Neural crest cell (in vitro differentiated cells): ENCODE data around the gene ATG7. TPM values are rescaled to one million over a fixed set of nuclear protein-coding genes. Genes with fewer than 3 reads are reported as not detected.

Experiments
- DNase-seq: peaks from one replicate; pipeline ENCODE4 v3.0.0; 2021; ENCODE audit warnings: low read depth, mixed read lengths, low spot score
- H3K27ac Mint-ChIP-seq: one replicate; pipeline ENCODE4 v1.8.0; 2021; ENCODE audit warnings: mild to moderate bottlenecking, mixed read lengths; ENCODE audit not compliant: unreplicated experiment
- H3K27me3 Mint-ChIP-seq: 2 replicates; pipeline ENCODE4 v1.8.0; 2021; ENCODE audit warnings: low read depth, mild to moderate bottlenecking, mixed read lengths
- H3K36me3 Mint-ChIP-seq: 2 replicates; pipeline ENCODE4 v1.8.0; 2021; ENCODE audit warnings: low read depth, mild to moderate bottlenecking, mixed read lengths
- H3K4me1 Mint-ChIP-seq: 2 replicates; pipeline ENCODE4 v1.8.0; 2021; ENCODE audit warnings: mixed read lengths
- H3K4me3 Mint-ChIP-seq: one replicate; pipeline ENCODE4 v1.8.0; 2021; ENCODE audit warnings: mild to moderate bottlenecking, mixed read lengths
- H3K9me3 Mint-ChIP-seq: 2 replicates; pipeline ENCODE4 v1.8.0; 2021; ENCODE audit warnings: mixed read lengths
- CTCF ChIP-seq: fragments of 200-600 bp; sonication (generic); conservative IDR thresholded peaks from 2 replicates; pipeline ENCODE4 v1.5.0; 2021; ENCODE audit warnings: antibody characterized with exemption, mild to moderate bottlenecking
- total RNA-seq: library from RNA; stranded (reverse); gene quantifications from 2 replicates; pipeline ENCODE4 v1.2.1, GENCODE V29; 2021

ATG7 gene
- total RNA-seq, 1 donor from 2014 or later = 29.6 TPM

- Mint-ChIP-seq H3K4me3 (no peak overlapping the region), H3K4me1 (no peaks in the 10 kb centered on the region), H3K36me3 (peaks cover 8% of the 10 kb centered on the region), H3K27ac (no peak overlapping the region), H3K9me3 (no peaks in the 10 kb centered on the region), H3K27me3 (no peaks in the 10 kb centered on the region)
- no peak for DNase-seq
- no peak for TF ChIP-seq CTCF
Measured at GRCh38 chr3:11306817-11307589, 34.8 kb downstream of the ATG7 start.

- Mint-ChIP-seq H3K4me1 (no peaks in the 10 kb centered on the region), H3K27me3 (no peaks in the 10 kb centered on the region), H3K9me3 (no peaks in the 10 kb centered on the region), H3K4me3 (no peak overlapping the region), H3K36me3 (peaks cover 4% of the 10 kb centered on the region), H3K27ac (no peak overlapping the region)
- no peak for DNase-seq
- TF ChIP-seq CTCF = no peak
Measured at GRCh38 chr3:11307830-11308432, 35.7 kb downstream of the ATG7 start.

GRCh38 chr3:11310258-11310657 lies 38.1 kb downstream of the ATG7 start:
- no peaks in the 10 kb centered on the region for H3K4me1 Mint-ChIP-seq
- no peak for DNase-seq
- H3K36me3 Mint-ChIP-seq = peaks cover 3% of the 10 kb centered on the region
- no peak for TF ChIP-seq CTCF
- H3K27me3 Mint-ChIP-seq = no peaks in the 10 kb centered on the region
- no peaks in the 10 kb centered on the region for H3K9me3 Mint-ChIP-seq
- no peak overlapping the region for H3K4me3 Mint-ChIP-seq
- no peak overlapping the region for H3K27ac Mint-ChIP-seq

GRCh38 chr3:11312166-11312565 lies 40.0 kb downstream of the ATG7 start:
- H3K9me3 Mint-ChIP-seq = no peaks in the 10 kb centered on the region
- no peak for TF ChIP-seq CTCF
- no peak overlapping the region for H3K4me3 Mint-ChIP-seq
- H3K36me3 Mint-ChIP-seq = peaks cover 10% of the 10 kb centered on the region
- H3K27ac Mint-ChIP-seq = no peak overlapping the region
- no peaks in the 10 kb centered on the region for H3K4me1 Mint-ChIP-seq
- H3K27me3 Mint-ChIP-seq = no peaks in the 10 kb centered on the region
- no peak for DNase-seq

GRCh38 chr3:11317300-11317699 lies 45.1 kb downstream of the ATG7 start:
- TF ChIP-seq CTCF = no peak
- no peak for DNase-seq
- H3K4me3 Mint-ChIP-seq = no peak overlapping the region
- H3K4me1 Mint-ChIP-seq = no peaks in the 10 kb centered on the region
- peaks cover 11% of the 10 kb centered on the region for H3K36me3 Mint-ChIP-seq
- H3K9me3 Mint-ChIP-seq = no peaks in the 10 kb centered on the region
- no peak overlapping the region for H3K27ac Mint-ChIP-seq
- no peaks in the 10 kb centered on the region for H3K27me3 Mint-ChIP-seq
